Measurements from ENCODE around the gene SARS1. TPM values are rescaled to one million over a fixed set of nuclear protein-coding genes. Genes with fewer than 3 reads are reported as not detected.
A peak's percentile ranks its signal among the peaks of the same experiment; 100 is the strongest.

SARS1 gene
- total and polyA plus RNA-seq, 2 donors: 72.2 to 109 TPM

- Histone ChIP-seq H3K4me1 (ENCODE audit: control insufficient read depth in 2 of 2, insufficient read depth in 2 of 2, low read length in 2 of 2) (peaks cover 0 to 5% of the 10 kb centered on the region in 2 donors), H3K36me3 (ENCODE audit: control insufficient read depth in 2 of 2, insufficient read depth in 2 of 2, low read length in 1 of 2) (no peaks in the 10 kb centered on the region), H3K9me3 (ENCODE audit: control insufficient read depth in 2 of 2, insufficient read depth in 1 of 2, low read length in 1 of 2) (peaks cover 0 to 3% of the 10 kb centered on the region in 2 donors), H3K27ac (ENCODE audit: low read depth in 1 of 2, low read length in 1 of 2) (no peak overlapping the region), H3K27me3 (ENCODE audit: control insufficient read depth in 2 of 2, insufficient read depth in 1 of 2, low read length in 1 of 2) (peaks cover 0 to 12% of the 10 kb centered on the region in 2 donors), H3K4me3 (ENCODE audit: low read length in 2 of 2) (no peak overlapping the region)
- WGBS: 91% methylated on average over 6 of the region's 6 CpGs
- no peak for DNase-seq (ENCODE audit: low read depth in 6 of 9, low spot score in 9 of 9)
These were observed 24.9 kb upstream of the SARS1 start for GRCh38 chr1:109188781-109189180.

DNA sequence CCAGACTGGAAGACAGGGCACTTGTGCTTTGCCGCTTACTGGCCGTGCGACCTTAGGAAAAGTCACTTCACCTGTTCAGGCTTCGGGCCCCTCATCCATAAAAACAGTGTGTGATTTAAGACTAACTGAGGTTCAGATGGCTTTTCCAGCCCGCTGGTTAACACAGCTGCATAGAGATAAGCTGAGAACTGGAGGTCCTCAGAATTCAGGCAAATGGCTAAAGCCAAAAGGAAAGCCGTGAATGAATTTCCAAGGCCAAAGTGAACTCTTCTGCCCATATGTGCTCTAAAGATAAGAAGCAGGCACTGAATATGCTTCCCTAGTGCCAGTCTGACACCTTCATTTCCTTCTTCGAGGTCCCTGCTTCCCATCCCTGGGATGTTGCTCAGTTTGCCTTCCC, 23.5 kb upstream of the SARS1 start:
- Histone ChIP-seq H3K4me1 (ENCODE audit: control insufficient read depth in 2 of 2, insufficient read depth in 2 of 2, low read length in 2 of 2) (peaks cover 0 to 6% of the 10 kb centered on the region in 2 donors), H3K4me3 (ENCODE audit: low read length in 2 of 2) (no peak overlapping the region), H3K36me3 (ENCODE audit: control insufficient read depth in 2 of 2, insufficient read depth in 2 of 2, low read length in 1 of 2) (no peaks in the 10 kb centered on the region), H3K27me3 (ENCODE audit: control insufficient read depth in 2 of 2, insufficient read depth in 1 of 2, low read length in 1 of 2) (peaks cover 0 to 8% of the 10 kb centered on the region in 2 donors), H3K9me3 (ENCODE audit: control insufficient read depth in 2 of 2, insufficient read depth in 1 of 2, low read length in 1 of 2) (peaks cover 0 to 3% of the 10 kb centered on the region in 2 donors), H3K27ac (ENCODE audit: low read depth in 1 of 2, low read length in 1 of 2) (no peak overlapping the region)
- no peak for DNase-seq (ENCODE audit: low read depth in 6 of 9, low spot score in 9 of 9)
- WGBS: 86% methylated on average over 7 of the region's 7 CpGs

- Histone ChIP-seq H3K36me3 (ENCODE audit: control insufficient read depth in 2 of 2, insufficient read depth in 2 of 2, low read length in 1 of 2) (no peaks in the 10 kb centered on the region), H3K9me3 (ENCODE audit: control insufficient read depth in 2 of 2, insufficient read depth in 1 of 2, low read length in 1 of 2) (peaks cover 0 to 3% of the 10 kb centered on the region in 2 donors), H3K4me3 (ENCODE audit: low read length in 2 of 2) (no peak overlapping the region), H3K27me3 (ENCODE audit: control insufficient read depth in 2 of 2, insufficient read depth in 1 of 2, low read length in 1 of 2) (peaks cover 0 to 4% of the 10 kb centered on the region in 2 donors), H3K4me1 (ENCODE audit: control insufficient read depth in 2 of 2, insufficient read depth in 2 of 2, low read length in 2 of 2) (peaks cover 0 to 6% of the 10 kb centered on the region in 2 donors), H3K27ac (ENCODE audit: low read depth in 1 of 2, low read length in 1 of 2) (no peak overlapping the region)
- 91% methylated on average over 8 of the region's 8 CpGs for WGBS
- DNase-seq (ENCODE audit: low read depth in 6 of 9, low spot score in 9 of 9): no peak
These were observed 22.3 kb upstream of the SARS1 start for GRCh38 chr1:109191377-109191776.

DNA sequence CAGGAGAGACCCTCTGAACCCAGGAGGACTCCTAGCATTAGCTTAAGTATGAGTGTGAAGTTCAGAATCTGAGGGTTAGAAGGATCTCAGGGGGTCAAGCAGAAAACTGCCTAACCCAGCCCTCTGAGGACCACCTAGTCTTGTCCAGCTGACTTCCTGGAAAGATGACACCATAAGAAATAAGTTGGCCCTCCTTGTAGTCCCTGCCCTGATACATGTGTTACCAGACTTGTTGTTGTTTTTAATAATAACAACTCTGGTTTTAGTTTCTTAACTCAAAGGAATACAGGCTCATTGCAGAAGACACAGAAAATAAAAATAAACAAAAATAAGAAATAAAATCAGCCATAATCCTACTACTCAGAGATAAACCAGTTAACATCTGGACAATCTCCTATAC, 21.8 kb upstream of the SARS1 start:
- Histone ChIP-seq H3K4me1 (ENCODE audit: control insufficient read depth in 2 of 2, insufficient read depth in 2 of 2, low read length in 2 of 2) (peaks cover 0 to 6% of the 10 kb centered on the region in 2 donors), H3K36me3 (ENCODE audit: control insufficient read depth in 2 of 2, insufficient read depth in 2 of 2, low read length in 1 of 2) (no peaks in the 10 kb centered on the region), H3K27ac (ENCODE audit: low read depth in 1 of 2, low read length in 1 of 2) (no peak overlapping the region), H3K4me3 (ENCODE audit: low read length in 2 of 2) (no peak overlapping the region), H3K9me3 (ENCODE audit: control insufficient read depth in 2 of 2, insufficient read depth in 1 of 2, low read length in 1 of 2) (peaks cover 0 to 3% of the 10 kb centered on the region in 2 donors), H3K27me3 (ENCODE audit: control insufficient read depth in 2 of 2, insufficient read depth in 1 of 2, low read length in 1 of 2) (peaks cover 0 to 2% of the 10 kb centered on the region in 2 donors)
- no peak for DNase-seq (ENCODE audit: low read depth in 6 of 9, low spot score in 9 of 9)

- H3K36me3 ChIP-seq (ENCODE audit: control insufficient read depth in 2 of 2, insufficient read depth in 2 of 2, low read length in 1 of 2): no peaks in the 10 kb centered on the region
- no peak overlapping the region for H3K4me3 ChIP-seq (ENCODE audit: low read length in 2 of 2)
- peaks cover 0 to 3% of the 10 kb centered on the region in 2 donors for H3K9me3 ChIP-seq (ENCODE audit: control insufficient read depth in 2 of 2, insufficient read depth in 1 of 2, low read length in 1 of 2)
- no peak overlapping the region for H3K27ac ChIP-seq (ENCODE audit: low read depth in 1 of 2, low read length in 1 of 2)
- peaks cover 0 to 2% of the 10 kb centered on the region in 2 donors for H3K27me3 ChIP-seq (ENCODE audit: control insufficient read depth in 2 of 2, insufficient read depth in 1 of 2, low read length in 1 of 2)
- H3K4me1 ChIP-seq (ENCODE audit: control insufficient read depth in 2 of 2, insufficient read depth in 2 of 2, low read length in 2 of 2): peaks cover 0 to 6% of the 10 kb centered on the region in 2 donors
- no peak for DNase-seq (ENCODE audit: low read depth in 6 of 9, low spot score in 9 of 9)
- 65% methylated on average over 4 of the region's 4 CpGs for WGBS
These were observed 21.3 kb upstream of the SARS1 start for GRCh38 chr1:109192433-109192832.

GRCh38 chr1:109193653-109194590, 19.8 kb upstream of the SARS1 start:
- no peak overlapping the region for H3K27ac ChIP-seq (ENCODE audit: low read depth in 1 of 2, low read length in 1 of 2)
- peak in 6 of 9 donors; percentile 33 to 76 (median 50) for DNase-seq (ENCODE audit: low read depth in 6 of 9, low spot score in 9 of 9)
- peaks cover 0 to 4% of the 10 kb centered on the region in 2 donors for H3K4me1 ChIP-seq (ENCODE audit: control insufficient read depth in 2 of 2, insufficient read depth in 2 of 2, low read length in 2 of 2)
- H3K36me3 ChIP-seq (ENCODE audit: control insufficient read depth in 2 of 2, insufficient read depth in 2 of 2, low read length in 1 of 2): no peaks in the 10 kb centered on the region
- H3K9me3 ChIP-seq (ENCODE audit: control insufficient read depth in 2 of 2, insufficient read depth in 1 of 2, low read length in 1 of 2): peaks cover 0 to 1% of the 10 kb centered on the region in 2 donors
- no peak overlapping the region for H3K4me3 ChIP-seq (ENCODE audit: low read length in 2 of 2)
- 54% methylated on average over 14 of the region's 14 CpGs for WGBS
- H3K27me3 ChIP-seq (ENCODE audit: control insufficient read depth in 2 of 2, insufficient read depth in 1 of 2, low read length in 1 of 2): no peaks in the 10 kb centered on the region

- Histone ChIP-seq H3K9me3 (ENCODE audit: control insufficient read depth in 2 of 2, insufficient read depth in 1 of 2, low read length in 1 of 2) (no peaks in the 10 kb centered on the region), H3K36me3 (ENCODE audit: control insufficient read depth in 2 of 2, insufficient read depth in 2 of 2, low read length in 1 of 2) (no peaks in the 10 kb centered on the region), H3K4me1 (ENCODE audit: control insufficient read depth in 2 of 2, insufficient read depth in 2 of 2, low read length in 2 of 2) (peaks cover 4 to 14% of the 10 kb centered on the region in 2 donors), H3K27ac (ENCODE audit: low read depth in 1 of 2, low read length in 1 of 2) (no peak overlapping the region), H3K4me3 (ENCODE audit: low read length in 2 of 2) (no peak overlapping the region), H3K27me3 (ENCODE audit: control insufficient read depth in 2 of 2, insufficient read depth in 1 of 2, low read length in 1 of 2) (peaks cover 0 to 2% of the 10 kb centered on the region in 2 donors)
- no peak for DNase-seq (ENCODE audit: low read depth in 6 of 9, low spot score in 9 of 9)
- 85% methylated on average over 10 of the region's 10 CpGs for WGBS
These were observed 16.3 kb upstream of the SARS1 start for GRCh38 chr1:109197158-109198042.

DNA sequence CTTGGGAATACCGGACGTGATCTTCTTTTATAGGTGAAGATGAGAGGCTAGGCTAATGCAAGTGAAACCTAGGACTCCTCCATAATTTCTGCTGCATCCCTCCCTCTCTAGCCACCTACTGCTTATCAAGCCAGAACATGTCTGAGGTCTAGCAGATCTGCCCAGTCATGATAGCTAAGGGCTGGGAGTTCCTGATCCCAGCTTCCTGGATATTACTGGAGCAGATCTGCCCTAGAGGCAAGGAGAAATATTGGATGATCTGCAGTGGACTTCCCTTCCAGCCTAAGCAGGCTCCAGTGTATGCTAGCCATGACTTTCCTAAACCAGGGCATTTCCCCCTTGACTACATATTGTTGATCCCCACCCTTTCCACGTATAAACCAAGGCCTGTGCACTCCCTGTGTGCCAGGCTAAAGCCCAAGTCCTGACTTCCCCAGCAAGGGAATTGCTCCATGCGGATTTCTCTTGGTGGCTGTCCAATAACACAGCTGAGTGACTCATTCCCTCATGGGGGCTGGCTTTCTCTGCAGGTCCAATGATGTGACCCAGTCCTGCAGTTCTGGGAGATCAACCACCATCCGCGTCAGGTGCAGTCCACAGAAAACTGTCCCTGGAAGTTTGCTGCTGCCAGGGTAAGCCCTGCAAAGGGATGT, 15.5 kb upstream of the SARS1 start:
- WGBS: 94% methylated on average over 6 of the region's 6 CpGs
- Histone ChIP-seq H3K4me3 (ENCODE audit: low read length in 2 of 2) (no peak overlapping the region), H3K9me3 (ENCODE audit: control insufficient read depth in 2 of 2, insufficient read depth in 1 of 2, low read length in 1 of 2) (no peaks in the 10 kb centered on the region), H3K36me3 (ENCODE audit: control insufficient read depth in 2 of 2, insufficient read depth in 2 of 2, low read length in 1 of 2) (no peaks in the 10 kb centered on the region), H3K4me1 (ENCODE audit: control insufficient read depth in 2 of 2, insufficient read depth in 2 of 2, low read length in 2 of 2) (peaks cover 4 to 14% of the 10 kb centered on the region in 2 donors), H3K27me3 (ENCODE audit: control insufficient read depth in 2 of 2, insufficient read depth in 1 of 2, low read length in 1 of 2) (peaks cover 0 to 2% of the 10 kb centered on the region in 2 donors), H3K27ac (ENCODE audit: low read depth in 1 of 2, low read length in 1 of 2) (no peak overlapping the region)
- DNase-seq (ENCODE audit: low read depth in 6 of 9, low spot score in 9 of 9): no peak

Measured in thymus (tissue), 11 donors.